ENCODE data around the gene ZNF592.
"Not testable (repeated sequence)": the region's sequence is repeated elsewhere in the genome, so short reads cannot be mapped to it uniquely, and the experiment has no call there.

Gene ZNF592

GRCh38 chr15:84748274-84749110, at the start of gene ZNF592:
Gene ZNF592, plus strand, starts transcription at chr15:84748592. Its CDS starts 34,084 bp downstream, at chr15:84782676.
- DNase-seq, result peak; percentile 81

- DNase-seq, result no peak
Measured at GRCh38 chr15:84699538-84700191, 48.7 kb upstream of the ZNF592 start.

GRCh38 chr15:84702961-84703482, 45.4 kb upstream of the ZNF592 start:
- no peak for DNase-seq

- no peak for DNase-seq
Measured at GRCh38 chr15:84703808-84704207, 44.6 kb upstream of the ZNF592 start.

GRCh38 chr15:84714372-84714771, 34.0 kb upstream of the ZNF592 start:
- no peak for DNase-seq

GRCh38 chr15:84714821-84715220, 33.6 kb upstream of the ZNF592 start:
- DNase-seq, result no peak

GRCh38 chr15:84715441-84716035, 32.9 kb upstream of the ZNF592 start:
- peak; percentile 67 for DNase-seq

- peak; percentile 97 for DNase-seq
Measured at GRCh38 chr15:84716036-84716732, 32.2 kb upstream of the ZNF592 start, which contains the start of gene SEC11A. Gene SEC11A, minus strand, starts transcription at chr15:84716139. Its CDS starts 64 bp downstream, at chr15:84716075.

GRCh38 chr15:84721371-84721770, 27.0 kb upstream of the ZNF592 start:
- DNase-seq, result no peak

- DNase-seq, result no peak
Measured at GRCh38 chr15:84722628-84723027, 25.8 kb upstream of the ZNF592 start.

GRCh38 chr15:84725001-84725491, 23.3 kb upstream of the ZNF592 start:
- DNase-seq, result peak; percentile 34

- no peak for DNase-seq
Measured at GRCh38 chr15:84727429-84727828, 21.0 kb upstream of the ZNF592 start.

- no peak for DNase-seq
Measured at GRCh38 chr15:84731774-84732173, 16.6 kb upstream of the ZNF592 start.

- peak; percentile 96 for DNase-seq
Measured at GRCh38 chr15:84734794-84735479, 13.5 kb upstream of the ZNF592 start.

- not testable (repeated sequence) for DNase-seq
Measured at GRCh38 chr15:84735480-84736061, 12.8 kb upstream of the ZNF592 start.

- DNase-seq, result no peak
Measured at GRCh38 chr15:84736375-84736774, 12.0 kb upstream of the ZNF592 start.

GRCh38 chr15:84737005-84737404, 11.4 kb upstream of the ZNF592 start:
- no peak for DNase-seq

- DNase-seq, result no peak
Measured at GRCh38 chr15:84740691-84741090, 7.7 kb upstream of the ZNF592 start.

GRCh38 chr15:84741121-84741520, 7.3 kb upstream of the ZNF592 start:
- DNase-seq, result no peak

GRCh38 chr15:84747416-84748273, 747 bp upstream of the ZNF592 start:
- peak; percentile 84 for DNase-seq

All from OCI-M1 (cell line).